IMR-90 (cell line): Measurements from ENCODE around the gene MTERF1.

Experiments
- CHD1 ChIP-seq: IDR thresholded peaks from 2 replicates; pipeline ENCODE4 v1.6.1; 2012; ENCODE audit warnings: low read depth, low read length, improper control_type of control experiment
- CTCF ChIP-seq: conservative IDR thresholded peaks from 2 replicates; pipeline ENCODE4 v1.5.1; 2012; ENCODE audit warnings: mild to moderate bottlenecking, low read depth, low read length, improper control_type of control experiment
- FOS ChIP-seq: fragments of 150-350 bp; IDR thresholded peaks from 2 replicates; pipeline ENCODE4 v1.6.1; 2016; ENCODE audit warnings: low read depth, low read length
- MXI1 ChIP-seq: IDR thresholded peaks from 2 replicates; pipeline ENCODE4 v1.6.1; 2012; ENCODE audit warnings: low read depth, mild to moderate bottlenecking, low read length, moderate library complexity, borderline replicate concordance
- POLR2A ChIP-seq: IDR thresholded peaks from 2 replicates; pipeline ENCODE4 v1.6.1; 2012; ENCODE audit warnings: mild to moderate bottlenecking, low read depth, low read length
- RAD21 ChIP-seq: IDR thresholded peaks from 2 replicates; pipeline ENCODE4 v1.6.1; 2012; ENCODE audit warnings: low read length, improper control_type of control experiment
- RFX5 ChIP-seq: IDR thresholded peaks from 2 replicates; pipeline ENCODE4 v1.8.0; 2012; ENCODE audit warnings: low read depth, mild to moderate bottlenecking, low read length, moderate library complexity
- TF ChIP-seq, protein P1 (sequence below): fragments of 150-350 bp; IDR thresholded peaks from 2 replicates; pipeline ENCODE4 v1.6.1; 2016; ENCODE audit warnings: low read depth, mild to moderate bottlenecking, low read length, moderate library complexity, borderline replicate concordance

GRCh38 chr7:91927912-91928311 is 47.4 kb upstream of the MTERF1 start:
- TF ChIP-seq CTCF (no peak), MXI1 (no peak), POLR2A (no peak), RAD21 (no peak), FOS (no peak), CHD1 (no peak), RFX5 (no peak)
- TF ChIP-seq, protein P1, sequence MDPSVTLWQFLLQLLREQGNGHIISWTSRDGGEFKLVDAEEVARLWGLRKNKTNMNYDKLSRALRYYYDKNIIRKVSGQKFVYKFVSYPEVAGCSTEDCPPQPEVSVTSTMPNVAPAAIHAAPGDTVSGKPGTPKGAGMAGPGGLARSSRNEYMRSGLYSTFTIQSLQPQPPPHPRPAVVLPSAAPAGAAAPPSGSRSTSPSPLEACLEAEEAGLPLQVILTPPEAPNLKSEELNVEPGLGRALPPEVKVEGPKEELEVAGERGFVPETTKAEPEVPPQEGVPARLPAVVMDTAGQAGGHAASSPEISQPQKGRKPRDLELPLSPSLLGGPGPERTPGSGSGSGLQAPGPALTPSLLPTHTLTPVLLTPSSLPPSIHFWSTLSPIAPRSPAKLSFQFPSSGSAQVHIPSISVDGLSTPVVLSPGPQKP = no peak
